HG03457 (cell line): ENCODE results near the gene EEF1A2.

Experiments used
- ATAC-seq: cut with Tn5 transposase; IDR thresholded peaks from one replicate; pipeline ENCODE4 v1.9.1; 2021; ENCODE audit warnings: moderate number of reproducible peaks; ENCODE audit not compliant: unreplicated experiment

Gene EEF1A2

DNA sequence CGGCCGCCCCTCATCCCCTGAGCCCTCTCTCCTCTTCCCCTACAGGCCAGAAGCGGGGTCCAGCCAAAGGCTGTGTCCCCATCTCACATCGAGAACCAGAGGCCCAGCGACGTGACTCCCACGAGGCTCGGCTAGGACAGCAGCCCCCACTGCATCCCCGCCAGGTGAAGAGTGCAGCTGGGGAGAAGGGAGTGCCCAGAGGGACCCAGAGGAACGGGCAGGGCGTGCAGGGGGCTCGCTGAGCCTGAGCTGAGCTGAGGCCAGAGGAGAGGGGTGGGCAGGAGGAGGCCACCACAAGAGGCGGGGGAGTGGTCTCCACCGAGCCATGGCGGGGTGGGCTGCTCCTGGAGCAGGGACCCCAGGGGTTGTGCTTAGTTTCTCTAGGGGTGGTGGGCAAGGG lies 59.0 kb downstream of the EEF1A2 start:
- no peak for ATAC-seq

DNA sequence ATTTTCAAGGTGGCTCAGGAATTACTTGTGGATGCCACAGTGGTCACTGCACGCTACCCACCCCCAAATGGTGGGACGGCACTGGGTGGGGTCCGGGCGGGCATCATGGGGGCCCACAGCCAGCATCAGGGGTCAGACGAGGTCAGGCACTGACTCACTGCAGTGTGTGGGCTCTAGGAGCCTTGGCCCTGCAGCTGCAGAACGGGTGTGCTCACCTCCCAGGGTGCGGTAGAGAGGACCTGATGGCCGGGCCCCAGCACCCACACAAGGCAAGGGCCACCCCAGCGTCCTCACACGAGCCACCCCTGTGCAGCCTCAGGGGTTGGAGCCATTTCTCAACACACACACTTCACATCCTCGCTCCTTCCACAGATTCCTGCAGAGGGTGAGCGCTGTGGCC lies 60.8 kb downstream of the EEF1A2 start:
- ATAC-seq = no peak
